Middle frontal gyrus (tissue), 1 donor: ENCODE data around the gene HTR1D.
A peak's percentile ranks its signal among the peaks of the same experiment; 100 is the strongest.
"Not testable (repeated sequence)": the region's sequence is repeated elsewhere in the genome, so short reads cannot be mapped to it uniquely, and the experiment has no call there.

Experiments
- DNase-seq: peaks from one replicate; pipeline ENCODE4 v3.0.0-alpha.2; 2015; ENCODE audit warnings: low spot score; ENCODE audit errors: extremely low spot score

The HTR1D gene

GRCh38 chr1:23216771-23217420 is 406 bp downstream of the HTR1D start:
- no peak for DNase-seq

- DNase-seq, result no peak
Measured at GRCh38 chr1:23215751-23216449, 1.4 kb downstream of the HTR1D start.

GRCh38 chr1:23215291-23215690 is 2.0 kb downstream of the HTR1D start:
- no peak for DNase-seq

GRCh38 chr1:23214640-23215039 is 2.7 kb downstream of the HTR1D start:
- no peak for DNase-seq

- no peak for DNase-seq
Measured at GRCh38 chr1:23211955-23212354, 5.3 kb downstream of the HTR1D start.

GRCh38 chr1:23210963-23211362 is 6.3 kb downstream of the HTR1D start:
- DNase-seq, result no peak

GRCh38 chr1:23210351-23210785 is 6.9 kb downstream of the HTR1D start:
- no peak for DNase-seq

GRCh38 chr1:23209770-23210169 is 7.5 kb downstream of the HTR1D start:
- no peak for DNase-seq

DNA sequence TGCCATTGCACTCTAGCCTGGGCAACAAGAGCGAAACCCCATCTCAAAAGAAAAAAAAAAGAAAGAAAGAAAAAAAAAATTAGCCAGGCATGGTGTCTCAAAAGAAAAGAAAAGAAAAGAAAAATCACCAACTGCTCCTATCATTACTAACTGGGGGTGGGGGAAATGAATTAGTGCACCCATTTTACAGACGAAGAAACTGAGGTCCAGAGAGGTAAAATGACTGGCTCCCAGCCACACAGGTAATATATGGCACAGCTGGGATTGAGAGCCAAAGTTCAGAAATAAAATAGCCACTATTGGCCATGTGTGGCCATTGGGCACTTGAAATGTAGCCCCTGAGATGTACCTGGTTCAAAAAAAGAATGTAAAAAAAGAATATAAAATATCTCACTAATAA is 8.8 kb downstream of the HTR1D start:
- DNase-seq, result no peak

- DNase-seq, result not testable (repeated sequence)
Measured at GRCh38 chr1:23207733-23208132, 9.6 kb downstream of the HTR1D start.

- peak; percentile 20 for DNase-seq
Measured at GRCh38 chr1:23202263-23202749, 15.0 kb downstream of the HTR1D start.

GRCh38 chr1:23200883-23201282 is 16.4 kb downstream of the HTR1D start:
- no peak for DNase-seq

GRCh38 chr1:23198373-23198772 is 18.9 kb downstream of the HTR1D start:
- no peak for DNase-seq

DNA sequence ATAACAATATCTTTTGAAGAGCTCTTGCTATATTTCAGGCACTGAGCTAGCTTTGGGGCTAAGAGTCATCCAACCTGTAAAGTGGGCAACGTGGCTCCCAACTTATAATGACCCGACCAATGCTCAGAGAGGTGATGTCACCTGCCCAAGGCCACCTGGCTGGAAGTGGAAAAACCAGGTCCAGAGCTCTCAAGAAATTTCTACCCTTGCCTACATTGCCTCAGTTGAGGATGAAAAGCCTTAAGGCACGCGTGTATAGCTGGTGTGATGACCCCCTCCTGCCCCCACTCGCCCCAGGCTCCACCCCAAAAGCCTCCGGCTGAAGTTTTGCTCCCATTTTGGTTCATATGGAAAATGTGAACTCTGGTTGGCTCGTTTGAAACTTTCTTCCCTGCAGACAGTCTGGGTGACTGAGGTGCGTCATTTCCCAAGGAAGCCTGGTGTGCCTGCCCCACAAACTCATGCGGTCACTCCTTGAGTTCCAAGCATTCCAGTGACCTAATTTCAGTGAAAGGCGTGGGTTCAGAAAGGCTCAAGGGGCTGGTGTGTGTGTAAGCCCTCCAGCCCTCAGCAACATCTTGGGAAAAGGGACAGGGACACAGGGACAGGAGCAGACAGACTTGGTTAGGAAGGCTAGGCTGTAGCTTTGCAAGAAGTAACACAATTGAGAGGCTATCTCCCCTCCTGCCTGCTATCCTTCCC is 20.5 kb downstream of the HTR1D start:
- no peak for DNase-seq

- DNase-seq, result no peak
Measured at GRCh38 chr1:23194119-23194984, 22.9 kb downstream of the HTR1D start.

DNA sequence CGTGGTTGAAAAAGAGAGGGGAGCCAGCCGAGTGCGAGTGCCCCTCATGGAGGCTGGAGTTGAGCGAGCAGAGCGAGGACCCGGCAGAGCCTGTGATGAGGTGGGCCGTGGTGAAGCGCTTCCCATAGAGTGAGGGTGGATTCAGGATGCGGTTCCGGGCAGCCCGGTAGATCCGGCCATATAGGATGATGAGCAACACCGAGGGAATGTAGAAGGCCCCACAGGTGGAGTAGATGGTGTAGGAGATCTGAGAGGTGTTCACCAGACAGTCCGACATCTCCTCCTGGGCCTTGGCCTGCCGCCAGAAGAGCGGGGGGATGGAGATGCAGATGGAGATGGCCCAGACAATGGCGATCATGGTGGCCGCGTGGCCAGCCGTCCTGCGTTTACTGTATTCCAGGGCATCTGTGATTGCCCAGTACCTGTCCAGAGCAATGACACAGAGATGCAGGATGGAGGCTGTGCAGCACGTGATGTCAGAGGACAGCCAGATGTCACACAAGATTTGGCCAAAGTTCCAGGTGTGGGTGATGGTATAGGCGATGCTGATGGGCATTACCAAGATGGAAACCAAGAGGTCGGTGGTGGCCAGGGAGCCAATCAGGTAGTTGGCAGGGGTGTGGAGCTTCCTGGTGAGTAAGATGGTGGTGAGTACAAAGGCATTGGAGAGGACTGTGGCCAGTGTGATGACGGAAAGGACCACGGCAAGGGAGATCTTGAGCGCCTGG is 23.7 kb downstream of the HTR1D start:
- no peak for DNase-seq

GRCh38 chr1:23191199-23191598 is 26.1 kb downstream of the HTR1D start:
- DNase-seq, result no peak

- not testable (repeated sequence) for DNase-seq
Measured at GRCh38 chr1:23188936-23189452, 28.3 kb downstream of the HTR1D start.

GRCh38 chr1:23188434-23188884 is 28.8 kb downstream of the HTR1D start:
- DNase-seq, result no peak

DNA sequence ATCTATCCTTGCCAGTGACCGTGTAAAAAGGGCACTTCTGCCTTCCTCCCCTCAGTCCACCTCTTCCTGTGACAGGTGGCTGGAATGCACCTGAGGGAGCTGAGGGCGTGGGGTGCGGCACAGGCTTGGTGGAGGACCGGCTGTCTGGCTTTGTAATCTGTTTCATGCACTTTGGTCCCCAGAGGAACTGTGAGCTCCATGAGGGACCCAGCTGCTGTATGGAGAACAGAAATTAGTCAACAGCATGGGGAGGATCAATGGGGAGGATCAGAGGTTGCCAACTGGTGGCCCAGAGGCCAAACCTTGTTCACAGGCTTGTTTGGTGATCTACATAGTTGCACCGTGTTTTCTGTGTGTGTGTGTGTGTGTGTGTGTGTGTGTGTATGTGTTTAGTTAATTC is 29.7 kb downstream of the HTR1D start:
- DNase-seq, result no peak
